Breast epithelium (tissue), 4 donors: ENCODE data around the gene ITGAE. TPM values are rescaled to one million over a fixed set of nuclear protein-coding genes. Genes with fewer than 3 reads are reported as not detected.
A peak's percentile ranks its signal among the peaks of the same experiment; 100 is the strongest.

Experiments used
- DNase-seq, 2 donors: peaks; one replicate each; pipeline ENCODE4 v3.0.0-alpha.2; 2019; ENCODE audit warnings: low spot score in 2 of 2
- H3K27ac ChIP-seq, 2 donors: fragments of 200-600 bp; sonication (generic) in 1 of 2; one replicate each; pipeline ENCODE4 v1.5.1; 2016 to 2019; ENCODE audit warnings: mild to moderate bottlenecking in 1 of 2
- H3K27me3 ChIP-seq, 2 donors: fragments of 200-600 bp; sonication (generic) in 1 of 2; one replicate each; pipeline versions ENCODE4 v1.5.1 to v1.6.0; 2017 to 2019; ENCODE audit warnings: control low read depth in 1 of 2, mild to moderate bottlenecking in 1 of 2
- H3K36me3 ChIP-seq: fragments of 200-600 bp; one replicate; pipeline ENCODE4 v1.5.1; 2019
- H3K4me1 ChIP-seq, 2 donors: fragments of 200-600 bp; sonication (generic); one replicate each; pipeline ENCODE4 v1.5.1; 2016 to 2019; ENCODE audit warnings: control low read depth in 1 of 2
- H3K4me3 ChIP-seq, 3 donors: fragments of 200-600 bp; sonication (generic); 1 replicate in 2 of 3; 2 replicates in 1 of 3; pipeline ENCODE4 v1.5.1; 2016 to 2019; ENCODE audit warnings: mild to moderate bottlenecking in 3 of 3, moderate library complexity in 2 of 3
- H3K9me3 ChIP-seq, 2 donors: fragments of 200-600 bp; sonication (generic) in 1 of 2; one replicate each; pipeline ENCODE4 v1.5.1; 2016 to 2019; ENCODE audit warnings: control low read depth in 1 of 2
- POLR2A ChIP-seq: fragments of 450-650 bp; IDR thresholded peaks from one replicate; pipeline ENCODE4 v1.6.1; 2016; ENCODE audit warnings: antibody characterized with exemption, mild to moderate bottlenecking, moderate library complexity
- POLR2AphosphoS5 ChIP-seq, 3 donors: sonication (generic); formaldehyde crosslinking; IDR thresholded peaks; one replicate each; pipeline ENCODE4 v1.6.1; 2017; ENCODE audit warnings: antibody characterized with exemption in 3 of 3
- intact Hi-C: fragments of 100-400 bp; cut with DNase I; formaldehyde crosslinking; loops from one replicate; pipeline ENCODE4 v1.15.1; 2023; ENCODE audit warnings: low total_unique reads
- total RNA-seq, 3 donors: library from RNA; depleted of rRNA; stranded (reverse); fragments of >200 nt; gene quantifications; one replicate each; pipeline ENCODE4 v1.1.0, GENCODE V29; 2016
- TF ChIP-seq, protein P1 (sequence below), 3 donors: fragments of 450-650 bp; IDR thresholded peaks; one replicate each; pipeline ENCODE4 v1.5.1; 2016 to 2017; ENCODE audit warnings: antibody characterized with exemption in 3 of 3, mild to moderate bottlenecking in 3 of 3, moderate library complexity in 3 of 3

ITGAE gene
- total RNA-seq, 3 donors from 2014 or later = 26.5 to 31.2 (median 27.1) TPM

DNA sequence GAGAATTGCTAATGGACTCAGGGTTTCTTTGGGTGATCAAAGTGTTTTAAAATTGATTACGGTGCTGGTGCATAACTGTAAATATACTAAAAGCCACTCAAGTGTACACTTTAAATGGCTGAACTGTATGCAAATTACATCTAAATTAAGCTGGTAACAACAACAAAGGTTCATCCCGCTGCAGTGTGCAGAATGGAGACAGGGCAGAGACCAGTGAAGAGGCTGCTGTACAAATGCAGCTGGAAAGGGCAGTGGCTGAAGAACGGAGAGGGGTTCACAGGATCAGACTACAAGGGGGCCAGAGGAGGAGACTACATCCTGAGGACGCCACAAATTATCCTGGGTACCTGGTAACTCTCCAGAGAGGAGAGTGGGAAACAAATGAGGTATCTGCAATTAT is 9.0 kb upstream of the ITGAE start:
- Histone ChIP-seq H3K27me3 (no peaks in the 10 kb centered on the region), H3K4me1 (no peaks in the 10 kb centered on the region), H3K4me3 (no peak overlapping the region), H3K36me3 (peaks cover 17% of the 10 kb centered on the region), H3K9me3 (no peaks in the 10 kb centered on the region), H3K27ac (no peak overlapping the region)
- TF ChIP-seq POLR2A = no peak
- no peak for TF ChIP-seq POLR2AphosphoS5 (IDR thresholded peaks at IDR 0.05)
- TF ChIP-seq, protein P1, sequence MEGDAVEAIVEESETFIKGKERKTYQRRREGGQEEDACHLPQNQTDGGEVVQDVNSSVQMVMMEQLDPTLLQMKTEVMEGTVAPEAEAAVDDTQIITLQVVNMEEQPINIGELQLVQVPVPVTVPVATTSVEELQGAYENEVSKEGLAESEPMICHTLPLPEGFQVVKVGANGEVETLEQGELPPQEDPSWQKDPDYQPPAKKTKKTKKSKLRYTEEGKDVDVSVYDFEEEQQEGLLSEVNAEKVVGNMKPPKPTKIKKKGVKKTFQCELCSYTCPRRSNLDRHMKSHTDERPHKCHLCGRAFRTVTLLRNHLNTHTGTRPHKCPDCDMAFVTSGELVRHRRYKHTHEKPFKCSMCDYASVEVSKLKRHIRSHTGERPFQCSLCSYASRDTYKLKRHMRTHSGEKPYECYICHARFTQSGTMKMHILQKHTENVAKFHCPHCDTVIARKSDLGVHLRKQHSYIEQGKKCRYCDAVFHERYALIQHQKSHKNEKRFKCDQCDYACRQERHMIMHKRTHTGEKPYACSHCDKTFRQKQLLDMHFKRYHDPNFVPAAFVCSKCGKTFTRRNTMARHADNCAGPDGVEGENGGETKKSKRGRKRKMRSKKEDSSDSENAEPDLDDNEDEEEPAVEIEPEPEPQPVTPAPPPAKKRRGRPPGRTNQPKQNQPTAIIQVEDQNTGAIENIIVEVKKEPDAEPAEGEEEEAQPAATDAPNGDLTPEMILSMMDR (IDR thresholded peaks at IDR 0.05) = no peak
- intact Hi-C loops = no loop called here
- no peak for DNase-seq

DNA sequence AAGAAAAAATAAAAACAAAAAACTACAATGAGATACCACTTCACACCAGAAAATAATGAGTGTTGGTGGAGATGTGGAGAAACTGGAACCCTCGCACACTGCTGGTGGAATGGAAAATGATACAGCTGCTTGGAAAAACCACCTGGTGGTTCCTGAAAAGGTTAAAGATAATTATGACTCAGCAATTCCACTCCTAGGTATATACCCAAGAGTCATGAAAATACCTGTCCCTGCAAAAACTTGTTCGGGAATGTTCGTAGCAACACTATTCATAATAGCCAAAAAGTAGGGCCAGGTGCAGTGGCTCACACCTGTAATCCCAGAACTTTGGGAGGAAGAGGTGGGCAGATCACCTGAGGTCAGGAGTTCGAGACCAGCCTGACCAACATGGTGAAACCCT is 8.1 kb upstream of the ITGAE start:
- H3K27me3 ChIP-seq = no peaks in the 10 kb centered on the region
- no peaks in the 10 kb centered on the region for H3K9me3 ChIP-seq
- TF ChIP-seq POLR2A = no peak
- no peak for TF ChIP-seq POLR2AphosphoS5 (IDR thresholded peaks at IDR 0.05)
- TF ChIP-seq, protein P1 (IDR thresholded peaks at IDR 0.05) = no peak
- H3K27ac ChIP-seq = no peak overlapping the region
- intact Hi-C loops = no loop called here
- no peak overlapping the region for H3K4me3 ChIP-seq
- no peaks in the 10 kb centered on the region for H3K4me1 ChIP-seq
- DNase-seq = no peak
- peaks cover 17% of the 10 kb centered on the region for H3K36me3 ChIP-seq

DNA sequence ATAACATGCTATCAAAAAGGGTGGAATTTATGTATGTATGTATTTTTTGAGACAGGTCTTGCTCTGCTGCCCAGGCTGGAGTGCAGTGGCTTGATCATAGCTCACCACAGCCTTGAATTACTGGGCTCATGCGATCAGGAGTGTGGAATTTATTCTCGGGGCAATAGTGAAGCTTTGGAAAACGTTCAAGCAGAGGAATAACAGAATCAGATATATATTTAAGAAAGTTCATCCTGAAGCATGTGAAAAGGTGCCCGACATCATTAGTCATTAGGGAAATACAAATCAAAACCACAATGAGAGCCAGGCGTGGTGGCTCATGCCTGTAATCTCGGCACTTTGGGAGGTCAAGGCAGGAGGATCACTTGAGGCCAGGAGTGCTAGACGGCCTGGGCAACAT is 7.7 kb upstream of the ITGAE start:
- Histone ChIP-seq H3K9me3 (no peaks in the 10 kb centered on the region), H3K27me3 (no peaks in the 10 kb centered on the region), H3K36me3 (peaks cover 17% of the 10 kb centered on the region), H3K4me1 (no peaks in the 10 kb centered on the region), H3K27ac (no peak overlapping the region), H3K4me3 (no peak overlapping the region)
- no peak for DNase-seq
- TF ChIP-seq POLR2AphosphoS5 (IDR thresholded peaks at IDR 0.05) = no peak
- TF ChIP-seq POLR2A = no peak
- TF ChIP-seq, protein P1 (IDR thresholded peaks at IDR 0.05) = no peak
- intact Hi-C loops = no loop called here

DNA sequence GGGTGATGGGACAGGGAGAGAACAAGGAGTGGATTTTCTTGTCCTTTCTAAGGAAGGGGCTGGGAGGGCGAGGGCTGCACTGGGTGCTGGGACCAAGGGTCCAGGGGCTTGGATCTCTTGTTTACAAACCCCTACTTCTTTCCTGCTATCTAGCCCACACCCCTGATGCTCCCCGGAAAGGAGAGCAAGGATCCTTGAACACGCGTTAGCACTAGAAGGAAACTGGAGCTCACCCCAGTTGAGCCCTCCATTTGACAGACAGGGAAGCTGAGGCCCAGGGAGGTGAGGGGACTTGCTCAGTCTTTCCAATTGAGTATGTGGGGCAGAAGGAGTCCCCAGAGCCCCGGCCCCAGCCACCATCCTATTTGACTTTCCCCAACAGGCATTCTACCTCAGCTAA is 4.6 kb upstream of the ITGAE start:
- intact Hi-C loops = no loop called here
- no peak overlapping the region for H3K4me3 ChIP-seq
- no peak for TF ChIP-seq POLR2A
- TF ChIP-seq POLR2AphosphoS5 (IDR thresholded peaks at IDR 0.05) = no peak
- TF ChIP-seq, protein P1 (IDR thresholded peaks at IDR 0.05) = no peak
- DNase-seq = no peak
- no peak overlapping the region for H3K27ac ChIP-seq
- H3K36me3 ChIP-seq = no peaks in the 10 kb centered on the region
- no peaks in the 10 kb centered on the region for H3K9me3 ChIP-seq
- no peaks in the 10 kb centered on the region for H3K27me3 ChIP-seq
- H3K4me1 ChIP-seq = no peaks in the 10 kb centered on the region

DNA sequence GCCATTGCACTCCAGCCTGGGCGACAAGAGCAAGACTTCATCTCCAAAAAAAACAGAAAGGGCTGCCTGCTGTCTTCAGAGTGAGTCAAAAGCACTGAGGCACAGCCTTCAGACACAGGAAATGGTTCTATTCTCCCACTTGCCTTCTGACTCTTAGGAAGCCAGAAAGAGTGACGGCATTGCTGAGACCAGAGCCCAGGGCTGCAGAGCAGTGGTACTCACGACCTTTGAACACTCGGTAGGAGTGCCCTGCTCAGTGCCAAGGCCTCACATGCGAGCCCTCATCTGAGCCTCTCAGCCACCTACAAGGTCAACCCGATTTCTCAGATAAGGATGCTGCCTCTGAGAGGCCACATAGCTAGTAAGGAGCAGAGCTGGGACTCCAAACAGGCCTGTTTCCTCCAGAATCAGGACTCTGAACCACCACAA is 3.5 kb upstream of the ITGAE start:
- H3K27ac ChIP-seq = peak overlapping the region in 1 of 2 donors; percentile 72
- H3K4me1 ChIP-seq = no peaks in the 10 kb centered on the region
- intact Hi-C loops = no loop called here
- H3K36me3 ChIP-seq = no peaks in the 10 kb centered on the region
- no peaks in the 10 kb centered on the region for H3K27me3 ChIP-seq
- no peak overlapping the region for H3K4me3 ChIP-seq
- H3K9me3 ChIP-seq = no peaks in the 10 kb centered on the region
- no peak for DNase-seq
- TF ChIP-seq POLR2A (no peak), POLR2AphosphoS5 (IDR thresholded peaks at IDR 0.05) (no peak)
- TF ChIP-seq, protein P1 (IDR thresholded peaks at IDR 0.05) = no peak
